ENCODE results near the gene RSPH9.

RSPH9 gene

GRCh38 chr6:43674291-43674690, 29.5 kb downstream of the RSPH9 start:
- no peak for DNase-seq
- H4K20me1 ChIP-seq (ENCODE audit: insufficient read depth, low read length), result no peaks in the 10 kb centered on the region
- H3K4me2 ChIP-seq (ENCODE audit: low read depth, low read length), result no peak overlapping the region
- H3K27me3 ChIP-seq (replicated peaks; ENCODE audit: insufficient read depth, low read length), result no peaks in the 10 kb centered on the region
- H3K4me1 ChIP-seq (ENCODE audit: low read length), result peaks cover 26% of the 10 kb centered on the region
- H3K9ac ChIP-seq (ENCODE audit: low read length), result no peak overlapping the region
- peaks cover 20% of the 10 kb centered on the region for H3K79me2 ChIP-seq (ENCODE audit: low read length)
- peaks cover 9% of the 10 kb centered on the region; the same call in 1 of the 2 replicates for H3F3A ChIP-seq (ENCODE audit: insufficient read depth, low read length)
- no peaks in the 10 kb centered on the region for H3K9me2 ChIP-seq (replicated peaks; ENCODE audit: insufficient read depth, low read length)
- no peak overlapping the region for H2AFZ ChIP-seq (ENCODE audit: low read length)
- no peak overlapping the region for H3K27ac ChIP-seq (ENCODE audit: low read length)
- no peaks in the 10 kb centered on the region for H3K9me3 ChIP-seq (replicated peaks; ENCODE audit: insufficient read depth, low read length)
- no peaks in the 10 kb centered on the region for H3K36me3 ChIP-seq (replicated peaks; ENCODE audit: insufficient read depth, low read length)
- TF ChIP-seq EZH2 (optimal IDR thresholded peaks at IDR 0.05; ENCODE audit: low read depth, low read length), result no peak
- TF ChIP-seq EZH2phosphoT487 (IDR thresholded peaks at IDR 0.05; ENCODE audit: low read length), result no peak
- no peak for TF ChIP-seq CTCF (IDR thresholded peaks at IDR 0.05; ENCODE audit: low read length)
- H3K4me3 ChIP-seq (ENCODE audit: low read length), result no peak overlapping the region

- Histone ChIP-seq H2AFZ (ENCODE audit: low read length) (no peak overlapping the region), H3K9ac (ENCODE audit: low read length) (no peak overlapping the region)
- no peak for DNase-seq
Observed at GRCh38 chr6:43674921-43675320, 30.1 kb downstream of the RSPH9 start.

GRCh38 chr6:43676962-43677606, 32.2 kb downstream of the RSPH9 start:
- Histone ChIP-seq H3K9me3 (replicated peaks; ENCODE audit: insufficient read depth, low read length) (no peaks in the 10 kb centered on the region), H3K36me3 (replicated peaks; ENCODE audit: insufficient read depth, low read length) (no peaks in the 10 kb centered on the region), H3K27me3 (replicated peaks; ENCODE audit: insufficient read depth, low read length) (no peaks in the 10 kb centered on the region), H3K9ac (ENCODE audit: low read length) (no peak overlapping the region), H3F3A (ENCODE audit: insufficient read depth, low read length) (no peaks in the 10 kb centered on the region), H3K4me3 (ENCODE audit: low read length) (no peak overlapping the region), H3K79me2 (ENCODE audit: low read length) (peaks cover 46% of the 10 kb centered on the region), H2AFZ (ENCODE audit: low read length) (no peak overlapping the region), H3K9me2 (replicated peaks; ENCODE audit: insufficient read depth, low read length) (no peaks in the 10 kb centered on the region), H3K27ac (ENCODE audit: low read length) (no peak overlapping the region), H4K20me1 (ENCODE audit: insufficient read depth, low read length) (peaks cover 6% of the 10 kb centered on the region; the same call in 1 of the 2 replicates), H3K4me2 (ENCODE audit: low read depth, low read length) (no peak overlapping the region), H3K4me1 (ENCODE audit: low read length) (no peaks in the 10 kb centered on the region)
- TF ChIP-seq CTCF (IDR thresholded peaks at IDR 0.05; ENCODE audit: low read length) (no peak), EZH2 (optimal IDR thresholded peaks at IDR 0.05; ENCODE audit: low read depth, low read length) (no peak), EZH2phosphoT487 (IDR thresholded peaks at IDR 0.05; ENCODE audit: low read length) (no peak)
- DNase-seq, result no peak

More at GRCh38 chr6:43674921-43675320, 30.1 kb downstream of the RSPH9 start:
- Histone ChIP-seq H3K27ac (ENCODE audit: low read length) (no peak overlapping the region), H3K4me2 (ENCODE audit: low read depth, low read length) (no peak overlapping the region), H3K9me2 (replicated peaks; ENCODE audit: insufficient read depth, low read length) (no peaks in the 10 kb centered on the region), H3K27me3 (replicated peaks; ENCODE audit: insufficient read depth, low read length) (no peaks in the 10 kb centered on the region), H3K36me3 (replicated peaks; ENCODE audit: insufficient read depth, low read length) (no peaks in the 10 kb centered on the region), H3K4me3 (ENCODE audit: low read length) (no peak overlapping the region), H3K4me1 (ENCODE audit: low read length) (peaks cover 19% of the 10 kb centered on the region), H3K9me3 (replicated peaks; ENCODE audit: insufficient read depth, low read length) (no peaks in the 10 kb centered on the region), H4K20me1 (ENCODE audit: insufficient read depth, low read length) (no peaks in the 10 kb centered on the region), H3F3A (ENCODE audit: insufficient read depth, low read length) (peaks cover 7% of the 10 kb centered on the region; the same call in 1 of the 2 replicates), H3K79me2 (ENCODE audit: low read length) (peaks cover 24% of the 10 kb centered on the region)
- no peak for TF ChIP-seq EZH2phosphoT487 (IDR thresholded peaks at IDR 0.05; ENCODE audit: low read length)
- no peak for TF ChIP-seq CTCF (IDR thresholded peaks at IDR 0.05; ENCODE audit: low read length)
- TF ChIP-seq EZH2 (optimal IDR thresholded peaks at IDR 0.05; ENCODE audit: low read depth, low read length), result no peak

All from MM.1S (cell line).